ENCODE results near the gene KCNAB3.

The KCNAB3 gene

GRCh38 chr17:7915611-7916384 is 13.9 kb downstream of the KCNAB3 start, which contains the start of gene RNF227:
Gene RNF227 (minus strand): TSS chr17:7916289. CDS start chr17:7916195, 94 bp downstream.
- Histone ChIP-seq H3K27ac (peak within 1 kb of the TSS; percentile 85 to 98), H3K4me3 (peak within 1 kb of the TSS; percentile 79)
- DNase-seq (ENCODE audit: low spot score), result peak; percentile 94
- TF ChIP-seq, protein P1, sequence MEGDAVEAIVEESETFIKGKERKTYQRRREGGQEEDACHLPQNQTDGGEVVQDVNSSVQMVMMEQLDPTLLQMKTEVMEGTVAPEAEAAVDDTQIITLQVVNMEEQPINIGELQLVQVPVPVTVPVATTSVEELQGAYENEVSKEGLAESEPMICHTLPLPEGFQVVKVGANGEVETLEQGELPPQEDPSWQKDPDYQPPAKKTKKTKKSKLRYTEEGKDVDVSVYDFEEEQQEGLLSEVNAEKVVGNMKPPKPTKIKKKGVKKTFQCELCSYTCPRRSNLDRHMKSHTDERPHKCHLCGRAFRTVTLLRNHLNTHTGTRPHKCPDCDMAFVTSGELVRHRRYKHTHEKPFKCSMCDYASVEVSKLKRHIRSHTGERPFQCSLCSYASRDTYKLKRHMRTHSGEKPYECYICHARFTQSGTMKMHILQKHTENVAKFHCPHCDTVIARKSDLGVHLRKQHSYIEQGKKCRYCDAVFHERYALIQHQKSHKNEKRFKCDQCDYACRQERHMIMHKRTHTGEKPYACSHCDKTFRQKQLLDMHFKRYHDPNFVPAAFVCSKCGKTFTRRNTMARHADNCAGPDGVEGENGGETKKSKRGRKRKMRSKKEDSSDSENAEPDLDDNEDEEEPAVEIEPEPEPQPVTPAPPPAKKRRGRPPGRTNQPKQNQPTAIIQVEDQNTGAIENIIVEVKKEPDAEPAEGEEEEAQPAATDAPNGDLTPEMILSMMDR (IDR thresholded peaks at IDR 0.05), result no peak

DNA sequence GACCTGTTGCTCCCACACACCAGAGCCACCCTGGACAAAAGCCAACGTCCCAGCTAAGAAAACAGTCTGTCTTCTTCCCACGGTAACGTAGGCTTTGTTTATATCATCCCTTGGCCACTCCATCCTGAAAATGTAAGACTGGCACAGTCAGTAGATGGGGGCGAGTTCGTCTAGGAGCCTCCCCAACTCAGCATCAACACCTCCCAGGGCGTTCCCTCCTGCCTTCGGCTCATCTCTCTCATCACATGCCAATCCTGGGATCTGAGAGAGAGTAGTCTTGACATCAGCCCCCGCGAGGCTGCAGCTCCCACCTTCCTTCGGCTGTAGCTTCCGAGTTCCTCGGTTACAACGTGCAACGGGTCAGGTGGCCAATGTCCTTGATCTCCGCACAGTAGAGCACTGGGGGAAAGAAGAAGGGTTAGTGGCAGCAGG is 14.5 kb downstream of the KCNAB3 start:
- Histone ChIP-seq H3K4me3 (peak overlapping the region; percentile 79), H3K27ac (peak overlapping the region; percentile 85 to 98)
- DNase-seq (ENCODE audit: low spot score), result peak; percentile 86
- TF ChIP-seq, protein P1 (IDR thresholded peaks at IDR 0.05), result no peak

- TF ChIP-seq, protein P1 (IDR thresholded peaks at IDR 0.05), result peak; percentile 13
- Histone ChIP-seq H3K4me3 (no peak overlapping the region), H3K27ac (no peak overlapping the region)
- DNase-seq (ENCODE audit: low spot score), result no peak
Observed at GRCh38 chr17:7912927-7913524, 16.6 kb downstream of the KCNAB3 start.

DNA sequence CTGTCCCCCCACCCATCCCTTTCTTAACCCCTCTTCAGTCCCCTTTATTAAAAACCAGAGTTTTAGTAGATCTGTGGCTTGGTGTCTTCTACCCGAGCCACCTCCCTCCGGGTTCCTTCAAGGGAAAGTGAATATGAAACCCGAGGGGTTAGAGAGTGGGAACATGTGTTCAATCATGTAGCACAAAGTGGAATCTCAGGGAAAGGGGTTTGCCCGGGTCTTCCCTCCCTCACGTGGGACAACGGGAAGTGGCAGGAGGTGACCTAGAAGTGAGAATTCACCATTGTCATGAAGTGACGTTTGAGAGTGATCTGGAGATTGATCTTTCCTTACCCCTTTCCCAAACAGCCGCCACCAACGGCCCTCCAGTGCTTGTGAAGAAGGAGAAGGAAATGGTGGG is 18.5 kb downstream of the KCNAB3 start:
- DNase-seq (ENCODE audit: low spot score), result no peak
- no peak overlapping the region for H3K27ac ChIP-seq
- H3K4me3 ChIP-seq, result no peak overlapping the region
- TF ChIP-seq, protein P1 (IDR thresholded peaks at IDR 0.05), result no peak

- Histone ChIP-seq H3K27ac (no peak overlapping the region), H3K4me3 (no peak overlapping the region)
- TF ChIP-seq, protein P1 (IDR thresholded peaks at IDR 0.05), result no peak
- no peak for DNase-seq (ENCODE audit: low spot score)
Observed at GRCh38 chr17:7910711-7911110, 18.9 kb downstream of the KCNAB3 start.

DNA sequence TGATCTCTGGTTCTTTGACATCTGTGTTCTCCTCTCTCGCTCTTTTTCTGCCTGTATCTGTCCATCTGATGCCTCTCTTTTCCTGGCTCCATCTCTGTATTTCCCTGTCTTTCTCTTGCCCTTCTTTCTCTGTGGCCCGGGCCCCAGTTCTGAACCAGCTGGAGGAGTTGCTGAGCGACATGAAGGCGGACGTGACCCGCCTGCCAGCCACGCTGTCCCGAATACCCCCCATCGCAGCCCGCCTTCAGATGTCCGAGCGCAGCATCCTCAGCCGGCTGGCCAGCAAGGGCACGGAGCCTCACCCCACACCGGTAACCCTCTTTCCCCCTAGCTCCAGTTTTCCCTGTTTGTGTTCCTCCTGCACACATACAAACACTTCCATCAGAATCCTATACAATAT is 19.4 kb downstream of the KCNAB3 start:
- Histone ChIP-seq H3K4me3 (no peak overlapping the region), H3K27ac (no peak overlapping the region)
- no peak for DNase-seq (ENCODE audit: low spot score)
- TF ChIP-seq, protein P1 (IDR thresholded peaks at IDR 0.05), result no peak

GRCh38 chr17:7909089-7909488 is 20.6 kb downstream of the KCNAB3 start:
- TF ChIP-seq, protein P1 (IDR thresholded peaks at IDR 0.05), result no peak

More at GRCh38 chr17:7909089-7909488, 20.6 kb downstream of the KCNAB3 start:
- H3K4me3 ChIP-seq, result no peak overlapping the region
- no peak for DNase-seq (ENCODE audit: low spot score)
- no peak overlapping the region for H3K27ac ChIP-seq
